Activated CD4-positive, alpha-beta T cell treated with anti-CD3 and anti-CD28 coated beads for 36 hours (primary cell): ENCODE measurements around the gene HOMER1. TPM values are rescaled to one million over a fixed set of nuclear protein-coding genes. Genes with fewer than 3 reads are reported as not detected.
A peak's percentile ranks its signal among the peaks of the same experiment; 100 is the strongest.

Experiments
- ATAC-seq: fragments of 200-7000 bp; cut with Tn5 transposase; one replicate; pipeline ENCODE4 v1.10.0; 2021; ENCODE audit warnings: mild to moderate bottlenecking, moderate library complexity
- CTCF ChIA-PET: fragments of 350-600 bp; sonication (Branson Sonifier 250); formaldehyde crosslinking; loops from one replicate; lab custom pipeline; 2021; ENCODE audit warnings: antibody characterized with exemption; lab: Charles Lee
- POLR2A ChIA-PET: fragments of 350-600 bp; sonication (Branson Sonifier 250); formaldehyde crosslinking; loops from one replicate; lab custom pipeline; 2021; ENCODE audit warnings: antibody characterized with exemption, inconsistent platforms; lab: Charles Lee
- DNase-seq: peaks from one replicate; pipeline ENCODE4 v3.0.0-alpha.2; 2020
- H3K27ac Mint-ChIP-seq: one replicate; pipeline ENCODE4 v1.8.0; 2021; ENCODE audit warnings: mixed read lengths
- H3K27me3 Mint-ChIP-seq: one replicate; pipeline ENCODE4 v1.8.0; 2021; ENCODE audit warnings: mixed read lengths
- H3K36me3 Mint-ChIP-seq: one replicate; pipeline ENCODE4 v1.8.0; 2021; ENCODE audit warnings: low read depth, mixed read lengths
- H3K4me1 Mint-ChIP-seq: one replicate; pipeline ENCODE4 v1.8.0; 2021; ENCODE audit warnings: mixed read lengths
- H3K4me3 Mint-ChIP-seq: one replicate; pipeline ENCODE4 v1.8.0; 2021; ENCODE audit warnings: mild to moderate bottlenecking, moderate library complexity, mixed read lengths
- H3K9me3 Mint-ChIP-seq: one replicate; pipeline ENCODE4 v1.8.0; 2021; ENCODE audit warnings: low read depth, mixed read lengths
- intact Hi-C, 2 experiments: fragments of 100-400 bp; cut with DNase I in 1 of 2; cut with micrococcal nuclease in 1 of 2; formaldehyde crosslinking; loops; one replicate each; pipeline versions ENCODE4 v1.14.2 to v1.15.1; 2022 to 2024; cut with DNase I, micrococcal nuclease
- total RNA-seq, 2 experiments: library from RNA; stranded (reverse); gene quantifications; one replicate each; pipeline ENCODE4 v1.2.3, GENCODE V29; 2021

Gene HOMER1
- total RNA-seq, 2 experiments from 2014 or later = 11.1 to 15.1 TPM

GRCh38 chr5:79459626-79460025 lies 54.3 kb downstream of the HOMER1 start:
- DNase-seq (no peak), ATAC-seq (no peak)
- peaks cover 4% of the 10 kb centered on the region for H3K36me3 Mint-ChIP-seq
- intact Hi-C loops = loop anchor here in 1 of 2 experiments (5.0 kb wide), 1 partner anchor 222 kb away; the partner anchor contains the start of gene JMY
- peaks cover 8% of the 10 kb centered on the region for H3K4me1 Mint-ChIP-seq
- no peak overlapping the region for H3K27ac Mint-ChIP-seq
- no peak overlapping the region for H3K4me3 Mint-ChIP-seq
- POLR2A ChIA-PET = no interaction called here
- no peaks in the 10 kb centered on the region for H3K9me3 Mint-ChIP-seq
- H3K27me3 Mint-ChIP-seq = peaks cover 5% of the 10 kb centered on the region
- CTCF ChIA-PET = interaction anchor here (0.8 to 1.5 kb wide), 4 partner anchors 11 to 435 kb away, joined by 3 to 5 read pairs (median 3); no protein-coding TSS in a partner anchor

DNA sequence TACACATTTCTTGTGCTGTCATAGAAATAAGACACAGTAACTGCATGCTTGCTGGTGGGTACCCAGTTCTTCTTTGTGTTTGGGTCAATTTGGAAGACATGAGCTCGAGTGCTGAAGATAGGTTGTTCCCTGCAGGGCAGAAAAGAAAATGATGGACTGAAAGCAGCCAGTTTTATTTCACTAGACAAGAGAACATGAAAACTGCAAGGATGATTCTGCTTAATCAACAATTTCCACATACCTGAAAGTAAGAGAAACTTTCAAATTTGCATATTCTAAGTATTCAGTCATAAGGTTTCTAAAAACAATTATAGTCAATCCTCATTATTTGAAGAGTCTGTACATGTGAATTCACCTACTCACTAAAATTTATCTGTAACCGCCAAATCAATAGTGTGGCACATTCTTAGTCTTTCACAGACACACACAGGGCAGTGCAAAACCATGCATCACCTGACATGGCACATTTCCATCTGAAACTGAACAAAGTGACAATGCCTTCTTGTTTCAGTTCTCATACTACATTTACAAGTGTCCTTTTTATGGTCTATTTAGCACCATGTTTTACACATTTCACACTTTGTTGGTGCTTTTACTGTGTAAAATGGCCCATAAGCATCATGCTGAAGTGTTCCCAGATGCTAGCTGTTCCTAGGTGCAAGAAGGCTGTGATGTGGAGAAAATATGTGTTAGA lies 56.9 kb downstream of the HOMER1 start:
- H3K9me3 Mint-ChIP-seq = no peaks in the 10 kb centered on the region
- H3K4me1 Mint-ChIP-seq = peaks cover 8% of the 10 kb centered on the region
- H3K4me3 Mint-ChIP-seq = no peak overlapping the region
- intact Hi-C loops = no loop called here
- DNase-seq (no peak), ATAC-seq (peak; percentile 77)
- peaks cover 2% of the 10 kb centered on the region for H3K27me3 Mint-ChIP-seq
- H3K27ac Mint-ChIP-seq = no peak overlapping the region
- peaks cover 4% of the 10 kb centered on the region for H3K36me3 Mint-ChIP-seq
- CTCF ChIA-PET = no interaction called here
- POLR2A ChIA-PET = no interaction called here

GRCh38 chr5:79456400-79456799 lies 57.5 kb downstream of the HOMER1 start:
- H3K4me1 Mint-ChIP-seq = peaks cover 8% of the 10 kb centered on the region
- no peak overlapping the region for H3K27ac Mint-ChIP-seq
- intact Hi-C loops = no loop called here
- ATAC-seq = no peak
- POLR2A ChIA-PET = no interaction called here
- no peak overlapping the region for H3K4me3 Mint-ChIP-seq
- H3K9me3 Mint-ChIP-seq = no peaks in the 10 kb centered on the region
- DNase-seq = no peak
- CTCF ChIA-PET = no interaction called here
- H3K27me3 Mint-ChIP-seq = peaks cover 2% of the 10 kb centered on the region
- H3K36me3 Mint-ChIP-seq = peaks cover 4% of the 10 kb centered on the region

DNA sequence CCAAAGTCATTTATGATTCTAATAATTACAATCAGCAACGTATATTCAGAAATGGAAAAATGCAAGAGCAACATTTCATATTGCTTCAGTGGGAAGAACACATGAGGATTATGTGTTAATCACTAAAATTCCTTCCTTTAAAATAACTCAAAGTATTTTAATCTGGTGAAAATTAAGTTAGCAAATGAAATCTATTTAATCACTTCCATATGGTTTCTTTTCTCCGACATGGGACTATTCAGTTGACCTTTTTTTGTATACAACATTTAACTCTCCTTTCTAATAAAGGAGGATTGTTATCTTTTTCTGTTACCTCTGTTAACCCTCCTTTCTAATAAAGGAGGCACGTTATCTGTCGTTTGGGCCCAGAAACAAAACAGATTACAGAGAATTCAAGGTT lies 59.9 kb downstream of the HOMER1 start:
- CTCF ChIA-PET = no interaction called here
- intact Hi-C loops = no loop called here
- H3K9me3 Mint-ChIP-seq = no peaks in the 10 kb centered on the region

GRCh38 chr5:79448336-79448735 lies 65.6 kb downstream of the HOMER1 start:
- CTCF ChIA-PET = interaction anchor here (0.7 to 2.9 kb wide), 6 partner anchors 10 to 423 kb away, joined by 3 to 16 read pairs (median 4); no protein-coding TSS in a partner anchor
- no peak for ATAC-seq
- Mint-ChIP-seq H3K4me1 (no peaks in the 10 kb centered on the region), H3K4me3 (no peak overlapping the region), H3K36me3 (peaks cover 3% of the 10 kb centered on the region), H3K9me3 (no peaks in the 10 kb centered on the region), H3K27me3 (no peaks in the 10 kb centered on the region), H3K27ac (no peak overlapping the region)
- POLR2A ChIA-PET = no interaction called here
- intact Hi-C loops = no loop called here
- DNase-seq = no peak

More for the DNA sequence above, 59.9 kb downstream of the HOMER1 start:
- ATAC-seq (no peak), DNase-seq (no peak)
- Mint-ChIP-seq H3K4me3 (no peak overlapping the region), H3K4me1 (peaks cover 8% of the 10 kb centered on the region), H3K27ac (no peak overlapping the region), H3K36me3 (peaks cover 4% of the 10 kb centered on the region), H3K27me3 (peaks cover 2% of the 10 kb centered on the region)
- POLR2A ChIA-PET = no interaction called here

GRCh38 chr5:79436821-79437220 lies 77.1 kb downstream of the HOMER1 start:
- DNase-seq (no peak), ATAC-seq (no peak)
- intact Hi-C loops = no loop called here
- Mint-ChIP-seq H3K9me3 (no peaks in the 10 kb centered on the region), H3K4me3 (no peak overlapping the region), H3K27ac (no peak overlapping the region), H3K36me3 (no peaks in the 10 kb centered on the region), H3K27me3 (no peaks in the 10 kb centered on the region), H3K4me1 (no peaks in the 10 kb centered on the region)
- POLR2A ChIA-PET = no interaction called here
- CTCF ChIA-PET = interaction anchor here (0.6 kb wide), 1 partner anchor 8 kb away, joined by 3 read pairs; no protein-coding TSS in a partner anchor

- ChIA-PET POLR2A (no interaction called here), CTCF (interaction anchor here (0.6 kb wide), 1 partner anchor 9 kb away, joined by 3 read pairs; no protein-coding TSS in a partner anchor)
- intact Hi-C loops = no loop called here
- Mint-ChIP-seq H3K9me3 (no peaks in the 10 kb centered on the region), H3K36me3 (peaks cover 1% of the 10 kb centered on the region), H3K4me1 (no peaks in the 10 kb centered on the region), H3K27ac (no peak overlapping the region), H3K4me3 (no peak overlapping the region), H3K27me3 (no peaks in the 10 kb centered on the region)
- ATAC-seq (no peak), DNase-seq (no peak)
Observed at GRCh38 chr5:79436224-79436623, 77.7 kb downstream of the HOMER1 start.

DNA sequence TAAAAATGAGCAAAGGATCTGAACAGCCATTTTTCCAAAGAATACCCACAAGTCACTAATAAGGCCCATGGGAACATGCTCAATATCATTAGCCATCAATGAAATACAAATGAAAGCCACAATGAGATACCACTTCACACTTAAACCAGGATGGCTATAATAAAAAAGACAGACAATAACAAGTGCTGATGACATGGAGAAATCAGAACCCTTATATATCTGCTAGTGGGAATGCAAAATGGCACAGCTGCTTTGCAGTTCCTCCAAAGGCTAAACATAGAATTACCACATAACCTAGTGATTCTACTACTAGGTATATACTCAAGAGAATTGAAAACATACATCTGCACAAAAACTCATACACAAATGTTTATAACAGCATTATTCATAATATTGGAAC lies 83.7 kb downstream of the HOMER1 start:
- Mint-ChIP-seq H3K9me3 (no peaks in the 10 kb centered on the region), H3K36me3 (peaks cover 3% of the 10 kb centered on the region), H3K4me3 (no peak overlapping the region), H3K4me1 (no peaks in the 10 kb centered on the region), H3K27me3 (peaks cover 3% of the 10 kb centered on the region), H3K27ac (no peak overlapping the region)
- ATAC-seq (no peak), DNase-seq (no peak)
- intact Hi-C loops = no loop called here
- ChIA-PET CTCF (no interaction called here), POLR2A (no interaction called here)

GRCh38 chr5:79423296-79423695 lies 90.6 kb downstream of the HOMER1 start:
- no peaks in the 10 kb centered on the region for H3K36me3 Mint-ChIP-seq
- H3K4me3 Mint-ChIP-seq = no peak overlapping the region
- CTCF ChIA-PET = no interaction called here
- POLR2A ChIA-PET = no interaction called here
- H3K27ac Mint-ChIP-seq = no peak overlapping the region
- H3K9me3 Mint-ChIP-seq = no peaks in the 10 kb centered on the region
- ATAC-seq (no peak), DNase-seq (no peak)
- no peaks in the 10 kb centered on the region for H3K4me1 Mint-ChIP-seq
- H3K27me3 Mint-ChIP-seq = peaks cover 3% of the 10 kb centered on the region
- intact Hi-C loops = no loop called here

DNA sequence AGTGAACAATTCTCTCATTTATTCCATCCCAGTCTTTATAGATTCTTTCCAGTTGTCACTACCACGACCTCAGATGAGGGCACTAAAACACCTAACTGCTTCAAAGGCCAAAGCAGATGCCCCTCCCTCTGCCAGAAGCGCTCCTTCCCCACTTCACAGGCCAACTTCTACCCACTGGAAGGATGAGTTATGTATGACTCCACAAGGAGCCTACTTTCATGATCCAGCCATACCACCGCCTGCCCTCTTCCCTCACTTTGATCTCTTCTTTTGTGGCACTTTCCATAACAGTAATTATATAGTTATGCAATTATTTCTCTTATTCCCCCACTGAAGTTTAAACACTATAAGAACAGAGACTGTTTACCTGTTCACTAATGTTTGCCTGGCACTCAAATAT lies 93.7 kb downstream of the HOMER1 start:
- ChIA-PET CTCF (interaction anchor here (1.6 kb wide), 1 partner anchor 9 kb away, joined by 4 read pairs; no protein-coding TSS in a partner anchor), POLR2A (no interaction called here)
- no peak for ATAC-seq
- no peaks in the 10 kb centered on the region for H3K36me3 Mint-ChIP-seq
- intact Hi-C loops = no loop called here
- no peaks in the 10 kb centered on the region for H3K9me3 Mint-ChIP-seq
- H3K4me3 Mint-ChIP-seq = no peak overlapping the region
- no peak overlapping the region for H3K27ac Mint-ChIP-seq
- DNase-seq = no peak
- H3K27me3 Mint-ChIP-seq = no peaks in the 10 kb centered on the region
- H3K4me1 Mint-ChIP-seq = no peaks in the 10 kb centered on the region

DNA sequence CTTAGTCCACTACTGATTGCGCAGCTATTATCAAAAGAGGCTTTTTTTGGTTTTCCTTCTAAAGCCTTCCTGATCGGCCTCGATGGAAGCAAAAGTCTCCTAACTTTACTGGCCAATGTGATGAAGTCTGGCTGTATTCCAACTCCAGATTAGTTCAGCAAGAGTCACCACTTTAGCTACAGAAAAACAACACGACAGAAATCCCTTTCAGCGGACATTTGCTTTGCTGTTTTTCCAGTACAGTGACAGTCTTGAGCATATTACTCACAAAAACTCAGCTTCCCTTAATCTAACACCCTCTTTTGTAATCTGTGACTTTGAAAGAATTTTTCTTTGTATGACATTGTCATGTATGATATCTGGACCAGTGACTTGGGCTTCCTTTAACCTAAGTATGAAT lies 95.7 kb downstream of the HOMER1 start:
- POLR2A ChIA-PET = no interaction called here
- Mint-ChIP-seq H3K9me3 (no peaks in the 10 kb centered on the region), H3K4me1 (no peaks in the 10 kb centered on the region), H3K36me3 (no peaks in the 10 kb centered on the region), H3K27me3 (no peaks in the 10 kb centered on the region), H3K27ac (no peak overlapping the region), H3K4me3 (no peak overlapping the region)
- intact Hi-C loops = no loop called here
- CTCF ChIA-PET = no interaction called here
- no peak for DNase-seq
- ATAC-seq = no peak

GRCh38 chr5:79417495-79417894 lies 96.4 kb downstream of the HOMER1 start:
- Mint-ChIP-seq H3K36me3 (no peaks in the 10 kb centered on the region), H3K27me3 (no peaks in the 10 kb centered on the region), H3K27ac (no peak overlapping the region), H3K4me1 (no peaks in the 10 kb centered on the region), H3K9me3 (no peaks in the 10 kb centered on the region), H3K4me3 (no peak overlapping the region)
- DNase-seq (no peak), ATAC-seq (no peak)
- intact Hi-C loops = no loop called here
- ChIA-PET CTCF (no interaction called here), POLR2A (no interaction called here)
